ENCODE measurements around the gene PDE2A. TPM values are rescaled to one million over a fixed set of nuclear protein-coding genes. Genes with fewer than 3 reads are reported as not detected.

PDE2A gene
- total and polyA plus RNA-seq, 10 of the 15 experiments (the other 5 are each of a cell fraction or from before 2014, with no cell fraction given): 0.06 to 0.15 (median 0.11) TPM; not detected in 6

- no peak overlapping the region for H3K27ac ChIP-seq (ENCODE audit: control insufficient read depth, insufficient read depth)
- intact Hi-C loops (cut with micrococcal nuclease; ENCODE audit: unreplicated experiment): no loop called here
Measured at GRCh38 chr11:72723508-72723907, 49.3 kb upstream of the PDE2A start.

More at GRCh38 chr11:72723508-72723907, 49.3 kb upstream of the PDE2A start:
- H4K20me1 ChIP-seq (ENCODE audit: control insufficient read depth, insufficient read depth): peaks cover 6% of the 10 kb centered on the region; the same call in 1 of the 2 replicates
- ChIA-PET SMC1A (ENCODE audit: uncharacterized antibody, unreplicated experiment) (interaction anchor here (0.7 to 12.0 kb wide), 6 partner anchors 14 to 454 kb away, joined by 3 to 185 read pairs (median 5); partner anchors contain the start of gene STARD10), POLR2A (interaction anchor here (1.2 to 3.2 kb wide), 5 partner anchors 13 to 92 kb away, joined by 4 to 7 read pairs (median 6); no protein-coding TSS in a partner anchor), RAD21 (ENCODE audit: unreplicated experiment) (interaction anchor here (1.0 to 13.9 kb wide), 7 partner anchors 13 to 455 kb away, joined by 3 to 256 read pairs (median 6); partner anchors contain the start of gene STARD10), CTCF (interaction anchor here (0.5 to 18.4 kb wide), 10 partner anchors 11 to 455 kb away, joined by 3 to 469 read pairs (median 10); partner anchors contain the start of genes ATG16L2 and STARD10)
- no peak overlapping the region for H2AFZ ChIP-seq (ENCODE audit: control insufficient read depth, low read depth, low read length)
- no peaks in the 10 kb centered on the region for H3K27me3 ChIP-seq (replicated peaks in 1 of 2; ENCODE audit: control insufficient read depth in 2 of 2, insufficient read depth in 2 of 2, low read length in 1 of 2)
- peaks cover 46% of the 10 kb centered on the region for H3K4me1 ChIP-seq (ENCODE audit: control insufficient read depth, insufficient read depth, low read length)
- TF ChIP-seq SKIL (IDR thresholded peaks at IDR 0.05; ENCODE audit: low read depth, poor library complexity, severe bottlenecking) (no peak), SPI1 (IDR thresholded peaks at IDR 0.05; ENCODE audit: borderline replicate concordance, insufficient read depth, low read depth, low read length) (no peak), CBX5 (IDR thresholded peaks at IDR 0.05; ENCODE audit: low read depth) (no peak), POLR2AphosphoS2 (IDR thresholded peaks at IDR 0.05; ENCODE audit: low read depth, low read length) (no peak), SMAD1 (IDR thresholded peaks at IDR 0.05; ENCODE audit: low read depth, partially characterized antibody) (no peak), BCLAF1 (IDR thresholded peaks at IDR 0.05) (no peak), DPF2 (IDR thresholded peaks at IDR 0.05) (no peak)
- peaks cover 6 to 28% of the 10 kb centered on the region in 2 experiments for H3K36me3 ChIP-seq (ENCODE audit: control insufficient read depth in 2 of 2, insufficient read depth in 2 of 2, low read length in 1 of 2)
- H3K4me3 ChIP-seq: no peak overlapping the region
- no peak overlapping the region for H3K9ac ChIP-seq (ENCODE audit: control insufficient read depth, insufficient read depth, low read length)
- in situ Hi-C loops (cut with MboI): loop anchor here (10.0 kb wide), 2 partner anchors 71 to 451 kb away; partner anchors contain the start of gene STARD10
- no TSS peak for BruUV-seq (replicated peaks)
- no peak for FAIRE-seq
- no peak for DNase-seq (ENCODE audit: low read depth, low spot score)
- no peak overlapping the region for H3K4me2 ChIP-seq (ENCODE audit: control insufficient read depth, insufficient read depth)
- WGBS (ENCODE audit: insufficient coverage, insufficient replicate concordance, low lambda C conversion rate, missing lambda C conversion rate): 59% methylated on average over 9 of the region's 9 CpGs
- peaks cover 68% of the 10 kb centered on the region for H3K79me2 ChIP-seq (ENCODE audit: control insufficient read depth, insufficient read depth, low read length)
- H3K9me3 ChIP-seq (replicated peaks; ENCODE audit: control insufficient read depth, insufficient read depth, low read length): no peaks in the 10 kb centered on the region
- no peak for ATAC-seq
